ENCODE measurements around the gene SLC2A3. TPM values are rescaled to one million over a fixed set of nuclear protein-coding genes. Genes with fewer than 3 reads are reported as not detected.
"Not testable (repeated sequence)": the region's sequence is repeated elsewhere in the genome, so short reads cannot be mapped to it uniquely, and the experiment has no call there.

The SLC2A3 gene
- total and polyA plus RNA-seq, 2 donors (not counting 3 experiments of a cell fraction or from before 2014, with no cell fraction given): 13.9 to 20.8 TPM

- no peak overlapping the region for H2AFZ ChIP-seq (ENCODE audit: low read depth, low read length)
- dilution Hi-C loops (cut with MboI; ENCODE audit: extremely low pct_ligation_motif_present, low sequenced_read_pairs): no loop called here
- H3K9me3 ChIP-seq (replicated peaks; ENCODE audit: control insufficient read depth, insufficient read depth, low read length): no peaks in the 10 kb centered on the region
- H3K4me2 ChIP-seq (ENCODE audit: insufficient read depth, low read length): no peak overlapping the region
- FAIRE-seq (no peak), DNase-seq (ENCODE audit: low read depth, low spot score) (no peak)
- TF ChIP-seq MYC (IDR thresholded peaks at IDR 0.05; ENCODE audit: low read depth, low read length): no peak
- H3K9ac ChIP-seq (replicated peaks; ENCODE audit: extremely low read depth, insufficient read depth, low read length): no peak overlapping the region
- H3K79me2 ChIP-seq (ENCODE audit: control insufficient read depth, insufficient read depth, low read length): no peaks in the 10 kb centered on the region
- H3K27me3 ChIP-seq (ENCODE audit: control insufficient read depth in 2 of 2, insufficient read depth in 2 of 2, low read length in 2 of 2): peaks cover 0 to 8% of the 10 kb centered on the region in 2 experiments
- H3K9me1 ChIP-seq (replicated peaks; ENCODE audit: control insufficient read depth, extremely low read depth, insufficient read depth, low read length): no peaks in the 10 kb centered on the region
- POLR2A ChIA-PET: interaction anchor here (0.6 kb wide), 1 partner anchor 52 kb away, joined by 3 read pairs; no protein-coding TSS in a partner anchor
- BruUV-seq (replicated peaks): no TSS peak
- intact Hi-C loops (cut with micrococcal nuclease): no loop called here
- no peak overlapping the region for H3K27ac ChIP-seq (ENCODE audit: insufficient read depth, low read depth, low read length)
- H4K20me1 ChIP-seq (replicated peaks; ENCODE audit: control insufficient read depth, extremely low read depth, insufficient read depth, low read length): no peaks in the 10 kb centered on the region
- no peaks in the 10 kb centered on the region for H3K4me1 ChIP-seq (ENCODE audit: control insufficient read depth, extremely low read depth, insufficient read depth, low read length)
- H3K4me3 ChIP-seq (replicated peaks in 1 of 3; ENCODE audit: insufficient read depth in 1 of 3, low read depth in 1 of 3, low read length in 3 of 3): no peak overlapping the region
- CTCF ChIA-PET: no interaction called here
- no peaks in the 10 kb centered on the region for H3K36me3 ChIP-seq (ENCODE audit: control insufficient read depth in 2 of 2, extremely low read depth in 1 of 2, insufficient read depth in 2 of 2, low read length in 2 of 2)
Measured at GRCh38 chr12:7884689-7885088, 51.3 kb downstream of the SLC2A3 start.

GRCh38 chr12:7881736-7882120 is 54.3 kb downstream of the SLC2A3 start:
- intact Hi-C loops (cut with micrococcal nuclease); H3K27ac ChIP-seq (ENCODE audit: insufficient read depth, low read depth, low read length); H2AFZ ChIP-seq (ENCODE audit: low read depth, low read length); FAIRE-seq; H3K27me3 ChIP-seq (ENCODE audit: control insufficient read depth in 2 of 2, insufficient read depth in 2 of 2, low read length in 2 of 2); H3K9me3 ChIP-seq (replicated peaks; ENCODE audit: control insufficient read depth, insufficient read depth, low read length); POLR2A ChIA-PET; BruUV-seq (replicated peaks); DNase-seq (ENCODE audit: low read depth, low spot score); H4K20me1 ChIP-seq (replicated peaks; ENCODE audit: control insufficient read depth, extremely low read depth, insufficient read depth, low read length); H3K4me3 ChIP-seq (replicated peaks in 1 of 3; ENCODE audit: insufficient read depth in 1 of 3, low read depth in 1 of 3, low read length in 3 of 3); H3K4me1 ChIP-seq (ENCODE audit: control insufficient read depth, extremely low read depth, insufficient read depth, low read length); H3K9ac ChIP-seq (replicated peaks; ENCODE audit: extremely low read depth, insufficient read depth, low read length); H3K9me1 ChIP-seq (replicated peaks; ENCODE audit: control insufficient read depth, extremely low read depth, insufficient read depth, low read length); H3K79me2 ChIP-seq (ENCODE audit: control insufficient read depth, insufficient read depth, low read length); dilution Hi-C loops (cut with MboI; ENCODE audit: extremely low pct_ligation_motif_present, low sequenced_read_pairs); CTCF ChIA-PET; H3K36me3 ChIP-seq (ENCODE audit: control insufficient read depth in 2 of 2, extremely low read depth in 1 of 2, insufficient read depth in 2 of 2, low read length in 2 of 2); H3K4me2 ChIP-seq (ENCODE audit: insufficient read depth, low read length): not testable (repeated sequence)

- intact Hi-C loops (cut with micrococcal nuclease); dilution Hi-C loops (cut with MboI; ENCODE audit: extremely low pct_ligation_motif_present, low sequenced_read_pairs); H3K4me1 ChIP-seq (ENCODE audit: control insufficient read depth, extremely low read depth, insufficient read depth, low read length); H4K20me1 ChIP-seq (replicated peaks; ENCODE audit: control insufficient read depth, extremely low read depth, insufficient read depth, low read length); H3K79me2 ChIP-seq (ENCODE audit: control insufficient read depth, insufficient read depth, low read length); H3K36me3 ChIP-seq (ENCODE audit: control insufficient read depth in 2 of 2, extremely low read depth in 1 of 2, insufficient read depth in 2 of 2, low read length in 2 of 2); H3K4me2 ChIP-seq (ENCODE audit: insufficient read depth, low read length); H3K4me3 ChIP-seq (replicated peaks in 1 of 3; ENCODE audit: insufficient read depth in 1 of 3, low read depth in 1 of 3, low read length in 3 of 3); H3K9ac ChIP-seq (replicated peaks; ENCODE audit: extremely low read depth, insufficient read depth, low read length); H3K27ac ChIP-seq (ENCODE audit: insufficient read depth, low read depth, low read length); POLR2A ChIA-PET; DNase-seq (ENCODE audit: low read depth, low spot score); FAIRE-seq; H3K9me3 ChIP-seq (replicated peaks; ENCODE audit: control insufficient read depth, insufficient read depth, low read length); H3K9me1 ChIP-seq (replicated peaks; ENCODE audit: control insufficient read depth, extremely low read depth, insufficient read depth, low read length); H2AFZ ChIP-seq (ENCODE audit: low read depth, low read length); BruUV-seq (replicated peaks); H3K27me3 ChIP-seq (ENCODE audit: control insufficient read depth in 2 of 2, insufficient read depth in 2 of 2, low read length in 2 of 2): not testable (repeated sequence)
- CTCF ChIA-PET: interaction anchor here (0.6 kb wide), 1 partner anchor 367 kb away, joined by 3 read pairs; no protein-coding TSS in a partner anchor
Measured at GRCh38 chr12:7880952-7881735, 54.8 kb downstream of the SLC2A3 start.
